ENCODE measurements around the gene PGAP3.

PGAP3 gene

GRCh38 chr17:39709998-39710964, 22.4 kb upstream of the PGAP3 start:
- peaks cover 4% of the 10 kb centered on the region for H3K4me1 ChIP-seq (ENCODE audit: control insufficient read depth, insufficient read depth, low read length)
- no peaks in the 10 kb centered on the region for H3K27me3 ChIP-seq (ENCODE audit: control insufficient read depth, insufficient read depth, low read length)
- no peak overlapping the region for H3K4me3 ChIP-seq (ENCODE audit: low read depth, low read length)
- no peak overlapping the region for H3K9ac ChIP-seq (ENCODE audit: low read depth, low read length)
- peaks cover 78% of the 10 kb centered on the region for H3K36me3 ChIP-seq (ENCODE audit: control insufficient read depth, insufficient read depth, low read length)
- no peaks in the 10 kb centered on the region for H3K9me3 ChIP-seq (ENCODE audit: control insufficient read depth, insufficient read depth, low read length)

DNA sequence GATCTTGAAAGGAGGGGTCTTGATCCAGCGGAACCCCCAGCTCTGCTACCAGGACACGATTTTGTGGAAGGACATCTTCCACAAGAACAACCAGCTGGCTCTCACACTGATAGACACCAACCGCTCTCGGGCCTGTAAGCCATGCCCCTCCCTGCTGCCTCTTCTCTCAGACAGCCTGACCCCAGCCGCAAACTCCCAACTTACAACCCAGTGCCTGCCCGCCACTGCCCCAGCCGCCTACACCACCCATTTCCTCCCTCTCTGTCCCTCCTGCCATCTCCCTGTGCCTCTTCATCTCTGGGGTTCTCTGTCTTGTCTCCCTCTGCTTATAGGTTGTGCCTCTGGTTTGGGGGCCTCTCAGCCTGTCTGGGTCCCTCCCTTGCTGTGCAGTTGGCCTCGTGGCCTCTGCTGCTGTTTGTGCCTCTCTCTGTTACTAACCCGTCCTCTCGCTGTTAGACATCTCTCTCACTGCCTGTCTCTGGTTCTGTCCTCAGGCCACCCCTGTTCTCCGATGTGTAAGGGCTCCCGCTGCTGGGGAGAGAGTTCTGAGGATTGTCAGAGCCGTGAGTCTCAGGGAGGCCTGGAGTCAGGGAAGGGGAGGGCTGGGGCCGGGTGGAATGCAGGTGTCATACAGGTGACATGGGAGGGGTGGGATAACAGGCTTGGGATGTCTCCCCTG, 21.6 kb upstream of the PGAP3 start:
- Histone ChIP-seq H3K9ac (ENCODE audit: low read depth, low read length) (no peak overlapping the region), H3K9me3 (ENCODE audit: control insufficient read depth, insufficient read depth, low read length) (no peaks in the 10 kb centered on the region), H3K27me3 (ENCODE audit: control insufficient read depth, insufficient read depth, low read length) (no peaks in the 10 kb centered on the region), H3K4me1 (ENCODE audit: control insufficient read depth, insufficient read depth, low read length) (peaks cover 9% of the 10 kb centered on the region), H3K4me3 (ENCODE audit: low read depth, low read length) (no peak overlapping the region), H3K36me3 (ENCODE audit: control insufficient read depth, insufficient read depth, low read length) (peaks cover 73% of the 10 kb centered on the region)

GRCh38 chr17:39706921-39707337, 19.1 kb upstream of the PGAP3 start:
- Histone ChIP-seq H3K4me1 (ENCODE audit: control insufficient read depth, insufficient read depth, low read length) (peaks cover 25% of the 10 kb centered on the region), H3K4me3 (ENCODE audit: low read depth, low read length) (no peak overlapping the region), H3K9me3 (ENCODE audit: control insufficient read depth, insufficient read depth, low read length) (no peaks in the 10 kb centered on the region), H3K36me3 (ENCODE audit: control insufficient read depth, insufficient read depth, low read length) (peaks cover 57% of the 10 kb centered on the region), H3K9ac (ENCODE audit: low read depth, low read length) (no peak overlapping the region), H3K27me3 (ENCODE audit: control insufficient read depth, insufficient read depth, low read length) (no peaks in the 10 kb centered on the region)

GRCh38 chr17:39706383-39706782, 18.5 kb upstream of the PGAP3 start:
- H3K4me3 ChIP-seq (ENCODE audit: low read depth, low read length), result no peak overlapping the region
- H3K9me3 ChIP-seq (ENCODE audit: control insufficient read depth, insufficient read depth, low read length), result no peaks in the 10 kb centered on the region
- peaks cover 52% of the 10 kb centered on the region for H3K36me3 ChIP-seq (ENCODE audit: control insufficient read depth, insufficient read depth, low read length)
- peaks cover 25% of the 10 kb centered on the region for H3K4me1 ChIP-seq (ENCODE audit: control insufficient read depth, insufficient read depth, low read length)
- no peaks in the 10 kb centered on the region for H3K27me3 ChIP-seq (ENCODE audit: control insufficient read depth, insufficient read depth, low read length)
- H3K9ac ChIP-seq (ENCODE audit: low read depth, low read length), result no peak overlapping the region

- Histone ChIP-seq H3K27me3 (ENCODE audit: control insufficient read depth, insufficient read depth, low read length) (no peaks in the 10 kb centered on the region), H3K9me3 (ENCODE audit: control insufficient read depth, insufficient read depth, low read length) (no peaks in the 10 kb centered on the region), H3K4me3 (ENCODE audit: low read depth, low read length) (no peak overlapping the region), H3K9ac (ENCODE audit: low read depth, low read length) (peak overlapping the region; percentile 47), H3K36me3 (ENCODE audit: control insufficient read depth, insufficient read depth, low read length) (peaks cover 47% of the 10 kb centered on the region), H3K4me1 (ENCODE audit: control insufficient read depth, insufficient read depth, low read length) (peaks cover 25% of the 10 kb centered on the region)
Observed at GRCh38 chr17:39705786-39706348, 18.0 kb upstream of the PGAP3 start.

DNA sequence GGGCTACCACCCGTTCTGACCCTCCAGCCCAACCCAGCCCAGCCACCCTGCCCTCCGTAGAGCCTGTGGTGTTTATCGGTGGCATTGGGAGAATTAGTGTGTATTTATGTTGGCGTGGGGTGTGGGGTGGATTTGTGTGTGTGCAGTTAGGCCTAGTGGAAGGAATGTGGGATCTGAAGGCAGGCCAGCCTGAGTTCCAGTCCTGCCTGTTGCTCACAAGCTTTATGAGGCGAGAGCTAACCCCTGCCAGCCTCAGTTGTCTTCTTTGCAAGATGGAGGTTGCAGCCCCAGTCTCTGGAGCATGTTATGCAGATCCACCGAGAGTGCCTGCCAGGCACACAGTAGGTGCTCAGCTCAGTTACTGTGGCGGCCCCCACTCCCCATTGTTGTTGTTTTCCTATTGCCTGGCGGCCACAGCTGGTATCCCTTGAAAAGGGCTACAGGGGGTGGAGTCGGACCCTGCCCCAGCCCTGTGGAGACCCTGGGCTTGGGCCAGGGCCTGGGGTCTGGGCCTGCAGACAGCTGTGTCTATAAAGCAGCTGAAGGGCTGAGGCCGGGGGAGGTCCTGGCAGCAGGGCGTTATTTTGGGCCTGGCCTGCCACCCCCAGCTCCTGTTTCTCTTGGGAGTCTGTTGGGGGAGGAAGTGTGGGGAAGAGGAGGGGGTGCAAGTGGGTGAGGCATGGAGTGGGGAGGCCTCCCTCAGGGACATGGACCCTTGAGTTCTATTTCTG, 17.1 kb upstream of the PGAP3 start:
- peak overlapping the region; percentile 47 for H3K9ac ChIP-seq (ENCODE audit: low read depth, low read length)
- peaks cover 25% of the 10 kb centered on the region for H3K4me1 ChIP-seq (ENCODE audit: control insufficient read depth, insufficient read depth, low read length)
- no peaks in the 10 kb centered on the region for H3K27me3 ChIP-seq (ENCODE audit: control insufficient read depth, insufficient read depth, low read length)
- no peak overlapping the region for H3K4me3 ChIP-seq (ENCODE audit: low read depth, low read length)
- no peaks in the 10 kb centered on the region for H3K9me3 ChIP-seq (ENCODE audit: control insufficient read depth, insufficient read depth, low read length)
- peaks cover 40% of the 10 kb centered on the region for H3K36me3 ChIP-seq (ENCODE audit: control insufficient read depth, insufficient read depth, low read length)

DNA sequence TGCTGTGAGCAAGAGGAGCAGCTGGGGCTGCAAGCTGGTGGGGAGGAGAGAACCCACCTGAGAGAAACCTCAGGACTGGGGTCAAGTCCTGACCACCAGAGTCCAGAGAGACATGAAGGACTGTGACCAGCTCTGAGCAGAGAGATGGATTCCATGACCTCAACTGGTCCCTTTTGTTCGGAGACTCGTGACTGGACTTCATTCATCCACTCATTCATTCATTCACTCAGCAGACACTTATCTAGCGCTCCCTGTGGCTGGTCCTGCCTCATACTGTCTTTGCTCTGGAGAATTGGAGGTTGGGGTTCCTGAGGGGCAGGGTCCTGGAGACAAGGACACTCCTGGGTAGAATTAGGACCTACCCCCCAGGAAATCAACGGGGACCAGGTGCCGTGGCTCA, 16.1 kb upstream of the PGAP3 start:
- H3K4me1 ChIP-seq (ENCODE audit: control insufficient read depth, insufficient read depth, low read length), result peaks cover 25% of the 10 kb centered on the region
- peaks cover 30% of the 10 kb centered on the region for H3K36me3 ChIP-seq (ENCODE audit: control insufficient read depth, insufficient read depth, low read length)
- H3K4me3 ChIP-seq (ENCODE audit: low read depth, low read length), result no peak overlapping the region
- no peaks in the 10 kb centered on the region for H3K9me3 ChIP-seq (ENCODE audit: control insufficient read depth, insufficient read depth, low read length)
- H3K27me3 ChIP-seq (ENCODE audit: control insufficient read depth, insufficient read depth, low read length), result no peaks in the 10 kb centered on the region
- no peak overlapping the region for H3K9ac ChIP-seq (ENCODE audit: low read depth, low read length)

GRCh38 chr17:39702901-39703893, 15.3 kb upstream of the PGAP3 start:
- no peak overlapping the region for H3K9ac ChIP-seq (ENCODE audit: low read depth, low read length)
- H3K4me1 ChIP-seq (ENCODE audit: control insufficient read depth, insufficient read depth, low read length), result peaks cover 28% of the 10 kb centered on the region
- H3K36me3 ChIP-seq (ENCODE audit: control insufficient read depth, insufficient read depth, low read length), result peaks cover 23% of the 10 kb centered on the region
- H3K27me3 ChIP-seq (ENCODE audit: control insufficient read depth, insufficient read depth, low read length), result no peaks in the 10 kb centered on the region
- H3K4me3 ChIP-seq (ENCODE audit: low read depth, low read length), result peak overlapping the region; percentile 3
- no peaks in the 10 kb centered on the region for H3K9me3 ChIP-seq (ENCODE audit: control insufficient read depth, insufficient read depth, low read length)

- H3K36me3 ChIP-seq (ENCODE audit: control insufficient read depth, insufficient read depth, low read length), result peaks cover 12% of the 10 kb centered on the region
- H3K4me3 ChIP-seq (ENCODE audit: low read depth, low read length), result peak overlapping the region; percentile 90
- H3K9me3 ChIP-seq (ENCODE audit: control insufficient read depth, insufficient read depth, low read length), result no peaks in the 10 kb centered on the region
- H3K27me3 ChIP-seq (ENCODE audit: control insufficient read depth, insufficient read depth, low read length), result no peaks in the 10 kb centered on the region
- peaks cover 28% of the 10 kb centered on the region for H3K4me1 ChIP-seq (ENCODE audit: control insufficient read depth, insufficient read depth, low read length)
- H3K9ac ChIP-seq (ENCODE audit: low read depth, low read length), result no peak overlapping the region
Observed at GRCh38 chr17:39701784-39702422, 14.0 kb upstream of the PGAP3 start.

- H3K4me1 ChIP-seq (ENCODE audit: control insufficient read depth, insufficient read depth, low read length), result peaks cover 34% of the 10 kb centered on the region
- H3K9me3 ChIP-seq (ENCODE audit: control insufficient read depth, insufficient read depth, low read length), result no peaks in the 10 kb centered on the region
- H3K36me3 ChIP-seq (ENCODE audit: control insufficient read depth, insufficient read depth, low read length), result peaks cover 7% of the 10 kb centered on the region
- peak overlapping the region; percentile 41 for H3K9ac ChIP-seq (ENCODE audit: low read depth, low read length)
- H3K27me3 ChIP-seq (ENCODE audit: control insufficient read depth, insufficient read depth, low read length), result no peaks in the 10 kb centered on the region
- peak overlapping the region; percentile 90 for H3K4me3 ChIP-seq (ENCODE audit: low read depth, low read length)
Observed at GRCh38 chr17:39701012-39701783, 13.3 kb upstream of the PGAP3 start.

Measured in iPS-15b (cell line).